SKM-1 (cell line): Measurements from ENCODE around the gene MGST1.
"Not testable (repeated sequence)": the region's sequence is repeated elsewhere in the genome, so short reads cannot be mapped to it uniquely, and the experiment has no call there.

Experiments
- DNase-seq: peaks from one replicate; lab custom pipeline; 2025; ENCODE audit not compliant: unreplicated experiment; lab: John Stamatoyannopoulos, UW

Gene MGST1

DNA sequence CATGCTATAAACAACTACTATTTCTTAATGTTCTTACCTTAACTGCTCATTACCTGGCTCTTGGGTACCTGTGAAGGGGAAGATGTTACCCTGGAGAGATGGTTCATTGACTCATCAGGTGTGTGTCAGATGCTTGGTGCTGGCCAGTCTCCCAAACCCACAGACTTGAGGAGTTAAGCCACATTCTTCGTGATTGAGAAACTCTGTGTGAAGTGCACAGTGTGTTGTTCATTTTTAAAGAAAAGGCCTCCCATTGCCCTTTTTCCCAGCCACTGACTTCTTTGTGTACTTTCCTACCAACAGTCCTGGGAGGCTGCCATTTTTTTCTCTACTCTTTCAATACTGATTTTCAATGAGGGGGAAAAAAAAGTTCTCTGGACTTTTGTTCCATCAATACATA, 3.2 kb downstream of the MGST1 start:
- no peak for DNase-seq

DNA sequence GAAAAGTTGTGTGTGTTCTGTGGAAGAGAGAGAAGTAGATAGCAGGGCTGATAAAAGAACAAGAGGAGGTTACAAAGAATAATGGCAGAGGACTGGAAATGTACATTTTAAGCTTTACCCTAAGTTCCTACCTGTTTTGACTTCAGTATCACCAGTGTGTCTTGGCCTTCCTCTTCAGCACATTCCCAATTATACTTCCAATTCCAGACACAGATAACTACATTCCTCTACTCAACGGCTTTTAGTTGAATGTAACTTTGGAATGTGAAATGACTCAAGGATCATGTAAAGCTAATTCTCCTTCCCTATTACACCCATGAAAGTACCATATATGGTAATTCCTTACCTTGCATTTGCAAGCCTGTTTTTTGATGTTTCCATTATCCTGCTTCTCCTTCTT, 5.0 kb downstream of the MGST1 start:
- no peak for DNase-seq

DNA sequence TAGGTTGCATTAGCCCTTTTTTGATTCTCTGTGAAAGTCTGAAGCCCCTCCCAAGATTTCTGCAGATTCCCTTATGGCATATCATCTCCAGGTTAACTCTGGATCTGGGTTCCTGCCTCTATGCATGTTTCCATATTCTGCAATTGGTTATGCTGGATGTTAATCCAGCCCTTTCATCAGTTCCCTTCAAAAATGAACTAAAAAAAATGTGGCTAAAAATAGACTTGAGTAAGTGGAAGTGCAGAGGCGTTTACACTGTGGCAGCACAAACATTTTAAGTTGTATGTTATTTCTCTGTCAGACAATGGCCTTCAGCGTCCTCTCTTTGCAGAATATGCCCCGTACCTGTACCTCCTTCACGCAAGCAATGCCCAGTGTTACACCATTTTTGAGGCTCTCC, 11.4 kb downstream of the MGST1 start:
- DNase-seq, result no peak

DNA sequence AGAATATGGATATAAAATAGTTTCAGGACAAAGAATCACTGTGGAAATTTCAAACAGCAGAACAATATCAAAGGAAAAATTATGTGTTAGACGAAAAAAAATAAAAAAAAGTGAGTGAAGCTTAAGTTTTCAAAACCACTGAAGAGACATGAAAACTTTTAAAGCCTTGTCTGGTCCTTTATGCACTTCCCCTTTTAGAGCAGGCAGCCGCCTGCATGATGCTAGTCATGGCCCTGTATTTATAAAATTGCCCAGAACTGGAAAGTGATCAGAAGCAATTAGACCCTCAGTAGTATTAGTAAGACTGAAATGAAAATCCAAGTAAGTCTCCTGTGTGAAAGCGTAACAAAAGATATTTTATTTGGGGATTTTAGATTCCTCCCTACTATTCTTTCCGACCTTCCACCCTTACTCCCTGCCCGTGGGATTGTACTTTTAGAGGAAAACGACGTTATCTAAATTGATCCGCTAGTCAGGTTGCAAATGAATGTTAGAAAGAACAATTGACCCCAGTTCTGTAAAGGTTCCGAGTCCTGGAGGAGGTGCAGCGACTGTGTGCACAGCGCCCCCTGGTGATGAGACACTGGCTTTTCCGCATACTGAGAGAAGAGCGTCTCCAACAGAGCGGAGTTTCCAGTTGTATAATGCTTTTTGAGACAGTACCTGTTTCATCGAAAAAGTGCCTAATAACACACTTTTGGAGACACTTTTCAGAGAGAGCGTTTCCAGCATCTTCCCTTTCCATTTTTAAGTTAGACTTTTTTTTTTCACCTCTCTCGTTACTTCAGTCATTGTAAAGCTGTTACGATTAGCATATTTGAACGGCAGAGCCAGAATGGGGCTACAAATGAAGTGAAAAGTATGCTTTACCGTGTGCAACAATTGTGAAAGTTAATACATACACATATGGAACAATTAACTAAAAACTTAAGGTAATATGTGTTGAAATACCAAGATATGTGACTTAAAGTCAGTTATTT, 12.4 kb downstream of the MGST1 start:
- DNase-seq, result no peak

DNA sequence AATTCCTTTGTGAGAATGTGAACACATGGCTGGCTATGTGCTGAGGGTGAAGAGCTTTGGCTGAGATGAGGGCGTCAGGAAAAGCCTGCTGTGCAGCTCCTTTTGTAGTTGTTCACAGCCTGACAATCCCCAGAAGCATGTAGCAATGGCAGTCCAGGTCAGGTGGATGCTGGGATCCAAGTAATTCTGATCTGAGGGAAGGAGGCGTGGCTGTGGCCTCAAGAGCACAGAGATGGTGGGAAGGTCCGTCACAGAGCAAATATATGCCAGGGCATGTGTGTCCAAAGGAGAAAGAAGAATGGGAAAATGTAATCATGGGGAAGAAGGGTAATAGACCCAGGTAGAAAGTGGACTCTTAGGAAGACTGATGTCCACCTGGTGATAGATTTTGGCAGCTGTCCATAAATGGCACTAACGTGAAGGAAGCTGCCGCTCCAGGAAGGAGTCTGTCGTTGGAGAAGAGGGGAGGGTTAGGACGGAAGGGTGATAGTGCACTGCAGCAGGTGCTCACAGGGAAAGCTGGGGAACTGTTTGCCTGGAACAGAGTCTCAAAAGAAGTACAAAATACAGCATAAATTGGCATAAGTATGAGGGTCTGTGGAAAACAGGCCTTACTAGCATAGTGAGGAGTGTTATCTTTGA, 13.8 kb downstream of the MGST1 start:
- no peak for DNase-seq

DNA sequence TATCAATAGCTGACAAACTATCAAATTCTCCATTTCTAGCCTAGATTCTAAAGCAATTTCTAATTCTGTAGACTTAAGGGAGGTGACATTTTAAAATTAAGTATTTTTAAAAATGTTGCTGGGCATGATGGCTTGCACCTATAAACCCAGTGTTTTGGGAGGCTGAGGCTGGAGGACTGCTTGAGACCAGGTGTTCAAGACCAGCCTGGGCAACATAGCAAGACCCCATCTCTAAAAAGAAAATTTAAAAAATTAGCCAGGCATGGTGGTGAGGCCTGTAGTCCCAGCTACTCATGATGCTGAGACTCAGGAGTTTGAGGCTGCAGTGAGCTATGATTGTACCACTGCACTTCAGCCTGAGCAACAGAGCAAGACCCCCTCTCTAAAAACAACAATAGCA, 15.1 kb downstream of the MGST1 start:
- no peak for DNase-seq

DNA sequence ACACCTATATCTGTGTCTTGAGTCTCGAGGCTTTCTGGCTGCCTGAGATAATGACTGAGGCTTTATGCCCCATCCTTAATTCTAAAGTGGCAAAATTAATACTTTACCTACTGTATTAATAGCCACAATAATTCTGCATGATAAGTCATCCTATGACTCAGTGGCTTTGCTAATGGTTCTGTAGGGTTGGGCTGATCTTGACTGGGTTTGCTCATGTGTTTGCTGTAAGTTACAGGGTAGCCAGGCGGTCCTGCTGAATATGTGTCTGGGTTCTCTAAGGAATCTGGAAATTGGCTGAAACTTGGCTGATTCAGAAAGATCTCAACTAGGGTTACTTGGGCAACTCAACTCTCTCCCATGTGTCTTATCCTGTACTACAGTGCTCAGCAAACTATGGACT, 21.7 kb downstream of the MGST1 start:
- no peak for DNase-seq

DNA sequence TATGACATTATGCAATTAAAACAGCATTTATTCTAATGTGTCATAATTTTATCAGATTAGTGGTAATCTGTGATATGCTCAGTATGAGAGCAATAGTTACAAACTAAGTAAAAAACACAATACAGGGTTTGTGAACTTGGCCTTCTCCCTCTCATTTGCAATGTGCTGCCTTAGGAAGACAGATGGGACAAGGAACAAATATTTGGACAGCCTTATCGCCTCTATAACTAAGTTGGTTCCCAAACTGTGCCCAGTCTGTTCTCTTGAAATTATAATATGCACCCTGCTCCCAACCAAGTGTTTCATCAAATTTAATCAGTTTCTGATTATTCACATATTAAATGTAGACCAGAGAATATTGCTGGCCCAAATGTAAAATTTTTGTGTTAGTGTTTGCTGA, 22.7 kb downstream of the MGST1 start:
- DNase-seq, result no peak

DNA sequence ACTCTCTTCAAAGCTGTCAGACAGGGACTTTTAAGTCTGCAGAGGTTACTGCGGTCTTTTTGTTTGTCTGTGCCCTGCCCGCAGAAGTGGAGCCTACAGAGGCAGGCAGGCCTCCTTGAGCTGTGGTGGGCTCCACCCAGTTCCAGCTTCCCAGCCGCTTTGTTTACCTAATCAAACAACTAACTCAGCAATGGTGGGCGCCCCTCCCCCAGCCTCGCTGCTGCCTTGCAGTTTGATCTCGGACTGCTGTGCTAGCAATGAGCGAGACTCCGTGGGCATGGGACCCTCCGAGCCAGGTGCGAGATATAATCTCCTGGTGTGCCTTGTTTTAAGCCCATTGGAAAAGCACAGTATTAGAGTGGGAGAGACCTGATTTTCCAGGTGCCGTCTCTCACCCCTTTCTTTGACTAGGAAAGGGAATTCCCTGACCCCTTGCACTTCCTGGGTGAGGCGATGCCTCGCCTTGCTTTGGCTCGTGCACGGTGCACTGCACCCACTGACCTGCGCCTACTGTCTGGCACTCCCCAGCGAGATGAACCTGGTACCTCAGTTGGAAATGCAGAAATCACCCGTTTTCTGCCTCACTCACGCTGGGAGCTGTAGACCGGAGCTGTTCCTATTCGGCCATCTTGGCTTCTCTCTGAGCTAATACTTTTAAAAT, 35.3 kb downstream of the MGST1 start:
- not testable (repeated sequence) for DNase-seq

DNA sequence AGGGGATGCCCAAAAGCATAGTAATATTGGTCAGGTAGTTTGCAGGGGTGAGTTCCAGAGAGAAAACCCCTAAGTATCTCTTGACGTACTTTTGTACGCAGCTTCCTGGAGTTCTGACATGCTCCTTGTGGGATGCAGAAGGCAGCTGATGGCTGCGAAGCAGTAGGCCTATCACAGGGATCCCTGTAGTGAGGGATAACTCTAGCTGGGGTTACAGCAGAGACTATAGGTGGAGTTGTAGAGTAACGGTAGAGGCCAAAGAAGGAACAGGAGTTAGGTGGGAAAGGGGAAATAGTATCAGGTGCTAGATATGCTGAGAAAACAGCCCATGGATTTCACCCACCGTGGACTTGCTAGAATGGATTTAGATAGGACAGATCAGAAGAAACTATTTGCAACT, 37.3 kb downstream of the MGST1 start:
- no peak for DNase-seq

DNA sequence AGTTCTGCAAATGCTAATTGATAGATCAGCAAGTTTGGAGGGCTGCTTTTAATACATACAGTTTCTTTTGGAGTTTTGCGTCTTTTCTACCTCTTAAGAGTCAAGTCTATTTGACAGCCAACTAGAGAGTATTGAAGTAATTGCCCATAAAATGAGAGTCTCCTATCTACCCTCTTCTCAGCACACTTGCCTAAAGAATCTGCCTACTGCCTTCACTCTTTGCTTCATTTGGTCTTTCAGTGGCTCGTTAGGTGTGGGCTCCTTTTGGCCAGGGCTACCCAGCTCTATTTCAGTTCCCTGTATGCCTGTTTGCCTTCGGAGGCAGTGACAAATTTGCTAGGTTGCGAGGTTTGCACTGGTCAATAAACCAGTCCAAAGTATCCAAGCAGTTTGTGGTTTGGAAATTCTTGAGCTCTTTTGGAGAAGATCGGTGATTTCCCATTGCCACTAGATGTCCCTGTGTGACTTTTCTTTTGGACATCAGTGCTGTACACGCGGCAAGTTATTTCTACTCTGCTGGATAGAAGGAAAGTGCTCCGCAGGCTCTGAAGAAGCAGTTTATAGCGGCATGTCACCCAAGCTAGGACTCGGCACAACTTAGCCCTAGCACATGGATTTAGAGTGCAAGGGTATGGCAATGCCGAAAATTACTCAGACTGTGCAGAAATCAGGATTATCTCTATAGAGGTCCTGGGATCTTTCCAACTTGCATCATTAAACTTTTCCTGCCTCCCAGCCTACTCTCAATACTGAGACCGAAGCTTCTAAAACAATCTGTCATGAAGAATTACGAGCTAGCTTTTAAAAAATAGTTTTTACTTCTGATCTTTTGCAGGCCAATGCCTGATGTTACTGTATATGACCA, 38.6 kb downstream of the MGST1 start:
- DNase-seq, result no peak

DNA sequence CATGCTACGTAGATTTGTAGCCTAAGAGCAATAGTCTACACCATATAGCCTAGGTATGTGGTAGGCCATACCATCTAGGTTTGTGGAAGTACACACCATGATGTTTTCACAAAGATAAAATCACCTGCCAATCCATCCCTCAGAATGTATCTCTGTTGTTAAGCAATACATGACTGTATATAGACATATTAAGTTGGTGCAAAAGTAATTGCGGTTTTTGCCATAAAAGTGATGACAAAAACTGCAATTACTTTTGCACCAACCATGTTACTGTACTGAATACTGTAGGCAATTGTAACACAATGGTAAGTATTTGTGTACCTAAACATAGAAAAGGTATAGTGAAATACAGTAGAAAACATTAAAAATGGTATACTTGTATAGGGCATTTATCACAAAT, 40.5 kb downstream of the MGST1 start:
- no peak for DNase-seq

DNA sequence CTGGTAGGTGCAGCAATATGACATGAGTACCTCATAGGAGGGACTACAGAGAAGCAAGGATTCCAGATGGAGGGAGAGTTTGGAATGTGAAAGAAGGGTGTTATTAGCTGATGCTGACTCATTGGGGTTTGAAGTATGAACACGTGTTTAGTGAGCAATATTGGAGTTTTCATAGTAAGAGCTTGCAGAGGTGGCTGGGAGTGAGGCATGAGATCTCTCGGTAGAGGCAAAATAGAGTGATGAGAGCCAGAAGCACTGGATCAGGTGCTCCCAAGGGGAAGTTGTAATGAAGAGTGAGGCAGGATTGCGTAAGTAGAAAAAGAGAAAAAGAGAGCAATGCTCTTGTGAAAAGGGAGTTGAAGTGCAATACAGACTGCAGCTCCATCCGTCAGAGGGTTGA, 42.1 kb downstream of the MGST1 start:
- no peak for DNase-seq

DNA sequence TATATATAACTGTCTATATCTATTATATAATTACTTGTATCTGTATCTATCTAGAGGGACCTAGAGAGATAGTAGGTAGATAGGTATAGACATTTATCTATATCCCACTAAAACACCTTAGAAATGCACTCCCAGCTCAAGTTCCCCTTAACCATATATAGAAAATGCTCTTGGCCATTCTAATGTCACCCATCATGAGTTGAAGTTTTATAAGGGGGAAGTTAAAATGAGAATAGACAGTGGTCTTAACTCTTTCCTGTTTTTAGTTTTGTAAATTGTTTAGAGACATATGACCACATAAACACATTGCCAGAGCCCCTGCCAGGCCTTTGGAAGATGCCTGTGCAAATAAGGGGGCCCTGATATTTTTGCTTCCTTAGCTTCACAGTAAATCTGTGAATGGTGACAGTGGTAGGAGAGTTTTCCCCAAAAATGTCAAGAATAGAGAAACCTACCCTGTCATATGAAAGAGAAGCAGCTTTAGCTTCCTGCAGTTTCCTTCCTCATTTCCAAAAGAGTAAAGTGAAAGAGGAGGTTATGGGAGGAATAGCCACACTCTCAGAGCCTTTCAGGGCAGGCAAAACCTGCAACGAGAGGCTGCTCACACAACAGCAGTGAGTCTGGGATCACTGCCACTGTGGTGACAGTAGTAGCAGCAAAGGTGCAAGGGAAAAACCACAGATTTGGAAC, 45.5 kb downstream of the MGST1 start:
- no peak for DNase-seq

DNA sequence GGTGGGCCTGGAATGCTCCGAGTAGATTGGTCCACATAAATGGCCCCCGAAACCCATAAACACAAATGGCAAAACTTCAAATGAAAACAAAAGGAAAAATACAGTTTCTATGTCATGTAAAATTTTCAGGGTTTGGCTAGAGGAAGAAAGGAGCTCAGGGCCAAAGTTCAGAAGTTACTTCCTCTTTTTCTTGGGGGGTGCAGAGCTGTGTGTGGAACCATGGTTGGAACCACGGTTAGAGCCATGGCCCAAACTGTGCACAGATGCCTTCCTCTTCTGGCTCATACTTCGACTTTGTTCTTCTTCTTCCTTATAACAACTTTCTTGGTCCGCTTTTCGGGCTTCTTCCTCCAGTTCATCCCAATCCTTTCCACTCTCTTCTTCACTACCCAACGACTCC, 51.7 kb downstream of the MGST1 start:
- DNase-seq, result no peak

DNA sequence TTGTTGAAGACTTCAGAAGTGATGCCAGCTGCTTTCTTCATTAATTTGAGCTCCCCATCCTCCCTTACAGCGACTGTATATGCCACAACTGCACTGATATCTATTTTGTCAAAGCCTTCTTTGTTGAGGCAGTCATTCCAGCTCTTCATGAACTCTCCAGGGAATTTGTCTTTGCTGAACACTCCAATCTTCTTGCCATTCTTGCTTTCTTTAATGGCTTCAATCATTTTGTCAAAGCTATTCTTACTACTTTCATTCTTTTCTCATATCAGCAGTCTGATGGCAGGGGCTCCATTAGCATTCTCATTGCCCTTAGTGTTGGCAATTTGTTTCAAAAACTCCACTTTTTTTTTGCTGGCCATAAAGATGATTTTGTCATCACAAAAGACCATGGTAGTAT, 54.4 kb downstream of the MGST1 start:
- DNase-seq, result not testable (repeated sequence)

DNA sequence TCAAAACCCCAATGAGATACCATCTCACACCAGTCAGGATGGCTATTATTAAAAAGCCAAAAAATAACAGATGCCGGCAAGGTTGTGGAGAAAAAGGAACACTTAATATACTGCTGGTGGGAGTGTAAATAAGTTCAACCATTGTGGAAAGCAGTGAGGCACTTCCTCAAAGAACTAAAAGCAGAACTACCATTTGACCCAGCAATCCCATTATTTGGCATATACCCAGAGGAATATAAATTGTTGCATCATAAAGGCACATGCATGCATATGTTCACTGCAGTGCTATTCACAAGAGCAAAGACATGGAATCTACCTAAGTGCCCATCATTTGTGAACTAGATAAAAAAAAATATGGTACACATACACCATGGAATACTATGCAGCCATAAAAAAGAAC, 59.9 kb downstream of the MGST1 start:
- DNase-seq, result no peak
